Left lung (tissue), 10 donors: ENCODE measurements around the gene APPL2. TPM values are rescaled to one million over a fixed set of nuclear protein-coding genes. Genes with fewer than 3 reads are reported as not detected.
"Not testable (repeated sequence)": the region's sequence is repeated elsewhere in the genome, so short reads cannot be mapped to it uniquely, and the experiment has no call there.

ENCODE experiments used
- ATAC-seq: fragments of 200-7000 bp; cut with Tn5 transposase; one replicate; pipeline ENCODE4 v1.9.1; 2020; ENCODE audit warnings: moderate library complexity
- DNase-seq, 4 donors: peaks; one replicate each; pipeline ENCODE4 v3.0.0-alpha.2; 2013 to 2020
- H3K27ac ChIP-seq, 2 donors: fragments of 200-600 bp; sonication (generic) in 1 of 2; one replicate each; pipeline versions ENCODE4 v1.5.0 to v1.8.0; 2020 to 2021
- H3K27me3 ChIP-seq, 2 donors: fragments of 200-600 bp; sonication (generic) in 1 of 2; one replicate each; pipeline versions ENCODE4 v1.5.0 to v1.8.0; 2020 to 2021
- H3K36me3 ChIP-seq, 2 donors: fragments of 200-600 bp; sonication (generic) in 1 of 2; one replicate each; pipeline versions ENCODE4 v1.5.0 to v1.8.0; 2020 to 2021
- H3K4me1 ChIP-seq, 2 donors: fragments of 200-600 bp; one replicate each; pipeline ENCODE4 v1.8.0; 2021
- H3K4me3 ChIP-seq, 2 donors: fragments of 200-600 bp; sonication (generic) in 1 of 2; one replicate each; pipeline versions ENCODE4 v1.5.0 to v1.8.0; 2020 to 2021; ENCODE audit warnings: mild to moderate bottlenecking in 1 of 2
- H3K9me3 ChIP-seq, 2 donors: fragments of 200-600 bp; sonication (generic) in 1 of 2; one replicate each; pipeline versions ENCODE4 v1.5.0 to v1.8.0; 2020 to 2021
- CTCF ChIP-seq, 2 donors: fragments of 200-600 bp; sonication (generic) in 1 of 2; IDR thresholded peaks; one replicate each; pipeline versions ENCODE4 v1.5.0 to v1.8.0; 2021; ENCODE audit warnings: antibody characterized with exemption in 2 of 2
- intact Hi-C, 2 donors: fragments of 100-400 bp; cut with DNase I; formaldehyde crosslinking; loops; one replicate each; pipeline versions ENCODE4 v1.11.2 to v1.14.2; 2022
- polyA plus RNA-seq, 6 donors: library from polyadenylated mRNA; unstranded; fragments of 120-200 nt; gene quantifications; one replicate each; pipeline ENCODE4 v1.2.1, GENCODE V29; 2013; ENCODE audit not compliant: insufficient read length in 6 of 6
- total RNA-seq, 2 donors: library from RNA; stranded (reverse); fragmentation: NEBNext Ultra II Directional; extraction: Animal tissue kit (Norgen Biotek cat#: 25700); gene quantifications; one replicate each; pipeline ENCODE4 v1.2.1, GENCODE V29; 2021
- donor health status: DM: no; HTN: yes; CAD: no.
- donor health status: DM: no; HTN: no; CAD: no.

APPL2 gene
- total and polyA plus RNA-seq, 8 donors, result 27.8 to 101 (median 75.7) TPM

- H3K27ac ChIP-seq, result peak overlapping the region in 1 of 2 donors; percentile 26
- TF ChIP-seq CTCF (IDR thresholded peaks at IDR 0.05), result no peak
- no peaks in the 10 kb centered on the region for H3K4me1 ChIP-seq
- no peaks in the 10 kb centered on the region for H3K36me3 ChIP-seq
- DNase-seq (no peak), ATAC-seq (peak; percentile 45)
- H3K9me3 ChIP-seq, result no peaks in the 10 kb centered on the region
- H3K4me3 ChIP-seq, result no peak overlapping the region
- H3K27me3 ChIP-seq, result no peaks in the 10 kb centered on the region
- intact Hi-C loops, result no loop called here
These were observed 20.9 kb upstream of the APPL2 start for GRCh38 chr12:105256921-105257320.

GRCh38 chr12:105256431-105256830 lies 20.5 kb upstream of the APPL2 start:
- H3K4me1 ChIP-seq, H3K4me3 ChIP-seq, H3K27me3 ChIP-seq, DNase-seq, H3K36me3 ChIP-seq, intact Hi-C loops, H3K9me3 ChIP-seq, ATAC-seq: not testable (repeated sequence)
- H3K27ac ChIP-seq, result peak overlapping the region in 1 of 2 donors; percentile 26

- H3K36me3 ChIP-seq, result no peaks in the 10 kb centered on the region
- intact Hi-C loops, result no loop called here
- no peak overlapping the region for H3K27ac ChIP-seq
- H3K27me3 ChIP-seq, result no peaks in the 10 kb centered on the region
- TF ChIP-seq CTCF (IDR thresholded peaks at IDR 0.05), result no peak
- H3K4me3 ChIP-seq, result no peak overlapping the region
- ATAC-seq (no peak), DNase-seq (no peak)
- no peaks in the 10 kb centered on the region for H3K9me3 ChIP-seq
- no peaks in the 10 kb centered on the region for H3K4me1 ChIP-seq
These were observed 20.0 kb upstream of the APPL2 start for GRCh38 chr12:105256011-105256410.

GRCh38 chr12:105253866-105254513 lies 18.0 kb upstream of the APPL2 start:
- DNase-seq, result no peak
- intact Hi-C loops, result no loop called here
- no peaks in the 10 kb centered on the region for H3K27me3 ChIP-seq
- no peak overlapping the region for H3K27ac ChIP-seq
- TF ChIP-seq CTCF (IDR thresholded peaks at IDR 0.05), result no peak
- H3K4me1 ChIP-seq, result no peaks in the 10 kb centered on the region
- no peaks in the 10 kb centered on the region for H3K36me3 ChIP-seq
- ATAC-seq, result peak; percentile 52
- H3K4me3 ChIP-seq, result no peak overlapping the region
- no peaks in the 10 kb centered on the region for H3K9me3 ChIP-seq

GRCh38 chr12:105252901-105253300 lies 16.9 kb upstream of the APPL2 start:
- Histone ChIP-seq H3K9me3 (no peaks in the 10 kb centered on the region), H3K36me3 (no peaks in the 10 kb centered on the region), H3K27ac (no peak overlapping the region), H3K27me3 (no peaks in the 10 kb centered on the region), H3K4me3 (no peak overlapping the region), H3K4me1 (no peaks in the 10 kb centered on the region)
- TF ChIP-seq CTCF (IDR thresholded peaks at IDR 0.05), result no peak
- intact Hi-C loops, result no loop called here
- ATAC-seq (no peak), DNase-seq (no peak)

- H3K9me3 ChIP-seq, H3K4me1 ChIP-seq, H3K27ac ChIP-seq, intact Hi-C loops, H3K27me3 ChIP-seq, H3K36me3 ChIP-seq, DNase-seq, H3K4me3 ChIP-seq, ATAC-seq: not testable (repeated sequence)
These were observed 9.9 kb upstream of the APPL2 start for GRCh38 chr12:105245776-105246427.
